Testis (tissue), 2 donors: ENCODE results near the gene OST4.

Experiments
- POLR2A ChIP-seq: fragments of 450-650 bp; IDR thresholded peaks from one replicate; pipeline ENCODE4 v1.6.1; 2017; ENCODE audit warnings: antibody characterized with exemption, mild to moderate bottlenecking, moderate library complexity
- TF ChIP-seq, protein P1 (sequence below), 3 experiments: fragments of 450-650 bp in 2 of 3; fragments of 200-600 bp in 1 of 3; sonication (generic) in 1 of 3; IDR thresholded peaks; one replicate each; pipeline ENCODE4 v1.5.1; 2016 to 2019; ENCODE audit warnings: antibody characterized with exemption in 3 of 3, mild to moderate bottlenecking in 2 of 3, moderate library complexity in 1 of 3

DNA sequence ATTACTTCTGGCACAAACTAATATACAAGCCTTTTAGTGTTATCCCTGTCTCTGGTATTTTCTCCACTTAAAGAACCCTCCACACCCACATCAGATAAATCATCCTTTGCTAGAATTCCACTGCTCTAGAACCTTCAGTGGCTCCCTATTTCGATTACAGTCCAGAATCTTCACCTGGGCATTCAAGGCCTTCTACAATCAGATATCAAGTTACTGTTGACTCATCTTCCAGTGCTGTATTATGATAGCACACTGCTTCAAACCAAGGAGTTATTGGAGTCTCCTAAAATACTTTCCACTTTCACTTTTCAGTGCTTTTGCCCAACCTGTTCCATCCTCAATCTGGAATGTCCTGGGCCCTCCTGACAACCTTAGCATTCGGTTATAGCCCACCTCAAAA, 44.1 kb upstream of the OST4 start:
- no peak for TF ChIP-seq POLR2A
- TF ChIP-seq, protein P1, sequence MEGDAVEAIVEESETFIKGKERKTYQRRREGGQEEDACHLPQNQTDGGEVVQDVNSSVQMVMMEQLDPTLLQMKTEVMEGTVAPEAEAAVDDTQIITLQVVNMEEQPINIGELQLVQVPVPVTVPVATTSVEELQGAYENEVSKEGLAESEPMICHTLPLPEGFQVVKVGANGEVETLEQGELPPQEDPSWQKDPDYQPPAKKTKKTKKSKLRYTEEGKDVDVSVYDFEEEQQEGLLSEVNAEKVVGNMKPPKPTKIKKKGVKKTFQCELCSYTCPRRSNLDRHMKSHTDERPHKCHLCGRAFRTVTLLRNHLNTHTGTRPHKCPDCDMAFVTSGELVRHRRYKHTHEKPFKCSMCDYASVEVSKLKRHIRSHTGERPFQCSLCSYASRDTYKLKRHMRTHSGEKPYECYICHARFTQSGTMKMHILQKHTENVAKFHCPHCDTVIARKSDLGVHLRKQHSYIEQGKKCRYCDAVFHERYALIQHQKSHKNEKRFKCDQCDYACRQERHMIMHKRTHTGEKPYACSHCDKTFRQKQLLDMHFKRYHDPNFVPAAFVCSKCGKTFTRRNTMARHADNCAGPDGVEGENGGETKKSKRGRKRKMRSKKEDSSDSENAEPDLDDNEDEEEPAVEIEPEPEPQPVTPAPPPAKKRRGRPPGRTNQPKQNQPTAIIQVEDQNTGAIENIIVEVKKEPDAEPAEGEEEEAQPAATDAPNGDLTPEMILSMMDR (IDR thresholded peaks at IDR 0.05) = no peak
